GM18909 (cell line): ENCODE data around the gene CNNM1.

Experiments
- ATAC-seq: cut with Tn5 transposase; IDR thresholded peaks from one replicate; pipeline ENCODE4 v1.9.1; 2021; ENCODE audit warnings: mild to moderate bottlenecking; ENCODE audit not compliant: unreplicated experiment, poor library complexity

CNNM1 gene

GRCh38 chr10:99369126-99369525 is 40.0 kb downstream of the CNNM1 start:
- no peak for ATAC-seq

- no peak for ATAC-seq
These were observed 40.4 kb downstream of the CNNM1 start for GRCh38 chr10:99369551-99369950.

GRCh38 chr10:99370993-99371392 is 41.8 kb downstream of the CNNM1 start:
- peak; percentile 89 for ATAC-seq

- no peak for ATAC-seq
These were observed 43.6 kb downstream of the CNNM1 start for GRCh38 chr10:99372546-99373271.

- no peak for ATAC-seq
These were observed 45.4 kb downstream of the CNNM1 start for GRCh38 chr10:99374526-99374925.

GRCh38 chr10:99374972-99375371 is 45.8 kb downstream of the CNNM1 start:
- no peak for ATAC-seq

- no peak for ATAC-seq
These were observed 46.3 kb downstream of the CNNM1 start for GRCh38 chr10:99375426-99375825.

GRCh38 chr10:99382176-99382575 is 53.0 kb downstream of the CNNM1 start:
- no peak for ATAC-seq

GRCh38 chr10:99387071-99387470 is 57.9 kb downstream of the CNNM1 start:
- no peak for ATAC-seq

- ATAC-seq, result no peak
These were observed 58.4 kb downstream of the CNNM1 start for GRCh38 chr10:99387541-99387940.

- ATAC-seq, result no peak
These were observed 60.7 kb downstream of the CNNM1 start for GRCh38 chr10:99389729-99390480.

- ATAC-seq, result no peak
These were observed 62.2 kb downstream of the CNNM1 start for GRCh38 chr10:99391346-99391745.

- no peak for ATAC-seq
These were observed 63.9 kb downstream of the CNNM1 start for GRCh38 chr10:99393036-99393435.

- ATAC-seq, result no peak
These were observed 64.5 kb downstream of the CNNM1 start for GRCh38 chr10:99393683-99394082.

GRCh38 chr10:99394256-99394655 is 65.1 kb downstream of the CNNM1 start:
- no peak for ATAC-seq

- no peak for ATAC-seq
These were observed 65.7 kb downstream of the CNNM1 start for GRCh38 chr10:99394761-99395386.

- no peak for ATAC-seq
These were observed 66.7 kb downstream of the CNNM1 start for GRCh38 chr10:99395750-99396445.

- ATAC-seq, result no peak
These were observed 67.3 kb downstream of the CNNM1 start for GRCh38 chr10:99396471-99396870.

- ATAC-seq, result no peak
These were observed 70.5 kb downstream of the CNNM1 start for GRCh38 chr10:99399664-99400063.

GRCh38 chr10:99403674-99404073 is 74.5 kb downstream of the CNNM1 start:
- ATAC-seq, result peak; percentile 44

- no peak for ATAC-seq
These were observed 77.0 kb downstream of the CNNM1 start for GRCh38 chr10:99406149-99406548.
